Measurements from ENCODE around the gene SLC6A3.
"Not testable (repeated sequence)": the region's sequence is repeated elsewhere in the genome, so short reads cannot be mapped to it uniquely, and the experiment has no call there.

Gene SLC6A3

DNA sequence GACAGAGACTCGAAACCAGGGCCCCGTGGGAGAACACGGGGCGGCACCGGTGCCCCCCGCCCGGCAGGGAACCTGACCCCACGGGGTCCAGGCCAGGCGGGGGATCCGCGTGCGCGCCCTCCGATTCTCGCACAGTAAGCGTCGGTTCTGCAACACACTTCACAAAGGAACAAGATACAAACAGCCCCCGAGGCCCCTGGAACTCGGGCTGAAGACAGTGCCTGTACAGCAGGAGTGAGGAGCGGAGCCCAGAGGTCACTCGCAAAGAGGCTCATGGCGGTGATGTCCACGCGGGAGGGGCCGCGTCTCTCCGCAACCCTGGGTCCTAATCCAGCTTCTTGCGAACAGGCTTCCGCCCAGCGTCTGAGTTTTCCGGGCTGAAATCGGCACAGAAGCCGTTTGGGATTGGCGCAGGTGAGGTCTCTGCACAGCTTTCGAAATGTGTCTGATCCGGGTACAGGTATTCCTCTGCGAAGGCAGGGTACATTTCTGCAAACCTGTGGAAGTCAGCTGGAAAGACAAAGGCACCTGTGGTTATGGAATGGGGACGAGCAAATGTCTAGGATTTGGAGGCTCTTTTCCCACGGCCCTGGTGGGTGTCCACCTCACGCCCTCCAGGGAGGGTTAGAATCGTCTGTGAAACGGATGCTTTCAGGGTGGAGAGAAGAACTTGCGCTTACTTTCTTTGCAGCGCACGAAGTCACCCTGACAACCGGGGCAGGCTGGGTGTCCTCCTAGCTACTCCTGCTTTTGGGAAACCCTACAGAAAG, 18.3 kb upstream of the SLC6A3 start:
- DNase-seq (ENCODE audit: low read depth), result no peak

DNA sequence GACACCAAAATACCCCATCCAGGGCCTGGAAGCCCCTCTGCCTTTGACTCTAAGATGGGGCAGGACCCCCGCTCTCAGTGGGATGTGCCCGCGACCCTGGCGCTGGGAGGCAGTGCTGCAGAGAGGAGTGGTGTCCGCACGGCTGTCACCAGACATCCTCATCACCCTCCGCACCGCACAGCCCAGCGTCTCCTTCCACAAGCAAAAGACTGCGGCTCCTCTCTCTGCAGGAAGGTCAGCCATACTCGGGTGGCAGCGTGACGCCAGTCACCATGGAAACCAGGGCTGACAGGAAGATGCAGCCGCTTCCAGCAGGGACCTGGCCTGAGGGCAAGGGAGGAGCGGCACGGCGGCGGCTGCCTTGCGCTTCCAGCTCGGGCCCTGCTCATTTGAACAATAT, 17.1 kb upstream of the SLC6A3 start:
- no peak for DNase-seq (ENCODE audit: low read depth)

DNA sequence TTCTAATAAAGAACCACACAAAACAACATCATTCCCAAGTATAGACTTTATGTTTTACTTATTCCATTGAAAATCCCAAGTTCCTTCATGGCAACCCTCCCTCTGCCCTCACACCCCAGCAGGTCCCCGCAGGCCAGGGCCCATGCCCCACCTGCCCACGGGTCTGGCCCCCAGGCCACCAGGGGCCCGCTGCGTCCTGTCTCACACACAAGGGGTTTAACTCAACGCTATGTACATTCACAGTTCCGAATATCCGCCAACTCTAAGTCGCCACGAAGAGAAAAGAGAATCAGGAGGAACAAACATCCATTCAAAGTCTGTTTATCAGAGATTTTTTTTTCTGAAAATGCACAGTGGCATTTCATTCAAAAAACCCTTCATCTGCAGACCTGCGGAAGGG, 16.2 kb upstream of the SLC6A3 start:
- DNase-seq (ENCODE audit: low read depth), result no peak

DNA sequence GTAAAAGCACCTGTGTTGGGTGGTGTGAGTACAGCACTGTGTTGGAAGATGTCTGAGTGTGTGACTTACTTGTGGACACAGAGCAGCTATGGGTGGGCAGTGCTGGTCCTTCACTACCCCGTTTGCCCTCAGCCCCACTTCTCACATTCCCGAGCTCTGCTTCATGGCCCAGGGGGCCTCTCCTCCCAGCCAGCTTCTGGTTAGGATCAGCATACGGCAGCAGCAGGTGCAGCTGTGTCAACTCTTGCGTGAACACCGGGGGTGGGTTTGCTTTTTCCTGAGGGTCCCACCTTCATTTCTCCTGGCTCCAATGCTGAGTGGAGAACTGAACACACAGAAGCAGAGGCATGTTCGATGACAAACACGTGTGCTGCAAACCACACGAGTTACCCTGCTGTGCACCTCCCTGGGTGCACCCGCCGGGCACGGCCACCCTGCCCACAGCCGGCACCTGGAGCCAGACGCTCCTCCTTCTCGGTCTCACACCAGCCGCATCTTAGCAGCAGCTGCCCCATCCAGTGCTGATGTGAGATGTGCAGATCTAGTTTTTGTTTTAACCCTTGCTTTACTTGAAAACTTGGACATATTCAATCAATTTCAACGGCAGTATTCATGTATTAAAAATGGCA, 14.9 kb upstream of the SLC6A3 start:
- no peak for DNase-seq (ENCODE audit: low read depth)

DNA sequence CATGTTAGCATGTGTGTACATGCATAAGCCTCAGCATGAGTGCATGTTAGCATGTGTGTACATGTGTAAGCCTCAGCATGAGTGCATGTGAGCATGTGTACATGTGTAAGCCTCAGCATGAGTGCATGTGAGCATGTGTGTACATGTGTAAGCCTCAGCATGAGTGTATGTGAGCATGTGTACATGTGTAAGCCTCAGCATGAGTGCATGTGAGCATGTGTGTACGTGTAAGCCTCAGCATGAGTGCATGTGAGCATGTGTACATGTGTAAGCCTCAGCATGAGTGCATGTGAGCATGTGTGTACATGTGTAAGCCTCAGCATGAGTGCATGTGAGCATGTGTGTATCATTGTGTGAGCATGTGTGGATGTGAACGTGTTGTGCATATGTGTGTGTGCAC, 14.2 kb upstream of the SLC6A3 start:
- DNase-seq (ENCODE audit: low read depth), result not testable (repeated sequence)

DNA sequence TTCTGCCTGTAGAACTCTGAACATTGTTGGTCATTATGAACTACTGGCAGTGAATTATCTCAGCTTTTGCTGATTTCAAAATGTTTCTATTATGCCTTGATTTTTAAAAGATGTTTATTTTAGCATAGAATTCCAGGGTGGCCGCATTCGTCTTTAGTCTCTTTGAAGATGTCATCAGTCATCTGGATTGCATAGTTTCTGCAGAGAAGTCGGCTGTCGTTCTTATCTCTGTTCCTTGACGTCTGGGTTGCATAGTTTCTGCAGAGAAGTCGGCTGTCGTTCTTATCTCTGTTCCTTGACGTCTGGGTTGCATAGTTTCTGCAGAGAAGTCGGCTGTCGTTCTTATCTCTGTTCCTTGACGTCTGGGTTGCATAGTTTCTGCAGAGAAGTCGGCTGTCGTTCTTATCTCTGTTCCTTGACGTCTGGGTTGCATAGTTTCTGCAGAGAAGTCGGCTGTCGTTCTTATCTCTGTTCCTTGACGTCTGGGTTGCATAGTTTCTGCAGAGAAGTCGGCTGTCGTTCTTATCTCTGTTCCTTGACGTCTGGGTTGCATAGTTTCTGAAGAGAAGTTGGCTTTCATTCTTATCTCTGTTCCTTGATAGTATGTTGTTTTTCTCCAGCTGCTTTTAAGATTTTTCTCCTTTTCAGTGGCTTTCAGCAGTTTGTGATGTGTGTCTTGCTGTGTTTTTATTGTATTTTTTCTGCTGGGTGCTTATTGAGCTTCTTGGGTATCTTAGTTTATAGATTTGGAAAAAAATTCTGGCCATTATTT, 11.1 kb upstream of the SLC6A3 start:
- not testable (repeated sequence) for DNase-seq (ENCODE audit: low read depth)

DNA sequence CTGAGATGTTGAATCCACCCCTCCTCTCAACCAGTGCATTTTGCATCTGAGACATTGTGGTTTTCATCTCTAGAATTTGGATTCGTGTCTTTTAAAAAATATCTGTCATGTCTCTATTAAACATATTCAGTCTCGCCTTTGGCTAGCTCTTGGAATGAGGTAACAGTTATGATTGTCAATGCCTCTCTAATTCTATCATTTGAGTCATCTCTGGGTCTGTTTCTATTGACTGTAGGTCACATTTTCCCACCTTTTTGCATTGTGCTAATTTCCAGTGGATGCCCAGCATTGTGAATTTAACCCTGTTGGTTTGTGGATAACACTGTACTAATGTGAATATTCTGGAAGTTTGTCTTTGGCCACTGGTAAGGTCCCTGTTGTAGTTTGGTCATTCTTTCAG, 8.4 kb upstream of the SLC6A3 start:
- no peak for DNase-seq (ENCODE audit: low read depth)

DNA sequence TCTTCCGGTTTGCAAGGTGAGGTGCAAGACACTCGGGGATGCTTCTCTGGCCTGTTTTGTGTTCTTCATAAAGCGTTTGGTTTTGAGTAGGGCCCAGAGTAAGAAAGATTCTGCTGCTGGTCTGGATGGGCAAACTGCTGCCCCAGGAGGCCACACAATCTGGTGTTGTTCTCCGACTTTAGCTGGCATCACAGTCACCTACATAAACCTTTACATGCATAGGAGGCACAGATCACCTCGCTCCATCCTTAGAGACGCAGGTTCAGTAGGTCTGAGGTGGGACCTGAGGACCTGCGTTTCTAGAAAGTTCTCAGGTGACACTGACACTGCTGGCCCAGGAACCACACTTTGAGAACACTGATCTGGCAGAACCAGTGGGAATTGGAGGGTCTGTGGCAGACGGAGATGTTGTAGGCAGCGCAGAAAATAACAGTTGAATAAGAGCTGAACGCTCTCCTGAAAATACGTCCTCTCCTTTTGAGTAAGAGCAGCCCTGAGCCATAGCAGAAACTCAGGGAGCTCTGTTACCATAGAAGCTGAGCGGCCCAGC, 3.9 kb upstream of the SLC6A3 start:
- no peak for DNase-seq (ENCODE audit: low read depth)

DNA sequence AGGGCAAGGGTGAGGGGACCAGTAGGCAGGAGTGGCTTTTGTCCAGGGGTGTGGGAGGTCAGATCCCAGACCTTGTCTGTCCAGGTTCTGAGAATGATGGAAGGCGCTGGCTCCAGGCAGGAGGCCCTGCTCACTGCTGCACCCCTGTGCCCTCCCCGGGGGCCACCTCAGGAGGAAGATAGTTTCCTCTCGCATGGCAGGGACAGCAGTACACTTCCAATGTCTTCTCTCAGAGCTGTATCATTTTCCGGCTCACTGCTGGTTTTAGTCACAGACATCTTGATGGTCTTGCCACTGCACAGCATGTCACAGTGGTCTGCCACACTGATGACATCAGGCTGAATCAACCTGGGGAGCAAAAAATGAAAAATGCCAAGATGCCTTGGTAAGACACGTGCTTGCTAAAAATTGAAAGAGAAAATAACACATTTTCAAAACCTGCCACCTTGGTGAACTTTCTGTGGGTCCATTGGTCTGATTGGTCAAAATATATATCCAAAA, 3.3 kb upstream of the SLC6A3 start:
- DNase-seq (ENCODE audit: low read depth), result no peak

DNA sequence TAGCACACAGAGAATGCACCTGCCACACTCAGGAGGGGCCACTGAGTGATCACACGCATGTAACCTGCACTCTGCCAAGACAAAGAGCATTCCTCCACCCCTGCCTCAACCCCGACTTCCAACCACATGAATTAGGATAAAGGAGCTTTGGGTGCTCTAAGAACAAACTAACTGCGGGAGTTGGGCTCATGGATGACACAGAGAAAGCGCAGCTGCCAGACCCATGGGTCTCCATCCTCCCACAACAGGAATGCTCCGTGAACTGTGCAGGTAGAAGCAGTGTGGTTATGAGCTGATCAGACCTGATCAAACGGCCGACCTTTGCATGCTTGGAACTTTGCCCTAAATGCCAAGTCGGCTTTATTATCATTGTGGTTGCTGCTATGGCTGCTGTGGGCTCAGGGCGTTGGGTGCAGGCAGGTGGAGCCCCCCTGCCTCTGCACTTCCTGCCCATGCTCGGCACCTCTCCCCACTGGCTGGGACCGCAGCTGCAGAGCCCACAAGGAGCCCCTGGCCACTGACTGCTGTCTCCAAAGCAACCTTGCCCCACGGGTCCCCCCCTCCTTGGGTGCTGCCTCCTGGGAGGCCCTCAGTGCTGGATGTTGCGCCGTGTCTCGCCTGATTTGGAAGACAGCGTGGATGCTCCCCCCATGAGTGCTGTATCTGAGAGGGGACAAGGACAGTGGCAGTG, 2.6 kb upstream of the SLC6A3 start:
- DNase-seq (ENCODE audit: low read depth), result no peak

DNA sequence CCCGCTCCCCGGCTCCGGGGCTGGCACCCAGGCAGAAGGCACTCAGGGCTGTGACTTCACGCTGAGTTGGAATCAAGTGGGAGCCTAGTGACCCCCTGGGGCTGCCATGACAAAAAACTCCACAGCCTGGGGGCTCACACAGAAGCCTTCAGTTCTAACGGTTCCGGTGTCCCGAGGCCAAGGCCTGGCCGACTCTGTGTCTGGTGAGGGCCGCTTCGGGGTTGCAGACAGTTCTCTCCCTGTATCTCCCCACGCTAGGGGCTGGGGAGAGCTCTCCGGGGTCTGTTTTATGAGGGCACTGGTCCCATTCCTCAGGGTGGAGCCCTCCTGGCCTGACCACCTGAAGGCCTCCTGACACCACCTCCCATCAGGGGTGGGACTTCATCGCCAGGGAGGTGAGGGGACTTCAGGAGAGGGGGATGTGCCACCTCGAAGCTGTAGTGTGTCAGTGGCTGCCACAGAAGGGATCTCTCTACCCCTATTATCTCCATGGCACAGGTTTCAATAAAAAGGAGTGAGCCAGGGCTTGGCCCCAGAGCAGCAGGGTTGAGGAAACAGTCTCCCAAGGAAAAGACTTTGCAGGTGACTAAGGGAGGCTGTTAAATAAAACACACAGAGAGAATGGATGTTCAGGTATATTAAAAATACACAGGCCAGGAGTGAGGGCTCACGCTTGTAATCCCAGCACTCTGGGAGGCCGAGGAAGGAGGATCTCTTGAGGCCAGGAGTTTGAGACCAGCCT, 1.5 kb upstream of the SLC6A3 start:
- no peak for DNase-seq (ENCODE audit: low read depth)

DNA sequence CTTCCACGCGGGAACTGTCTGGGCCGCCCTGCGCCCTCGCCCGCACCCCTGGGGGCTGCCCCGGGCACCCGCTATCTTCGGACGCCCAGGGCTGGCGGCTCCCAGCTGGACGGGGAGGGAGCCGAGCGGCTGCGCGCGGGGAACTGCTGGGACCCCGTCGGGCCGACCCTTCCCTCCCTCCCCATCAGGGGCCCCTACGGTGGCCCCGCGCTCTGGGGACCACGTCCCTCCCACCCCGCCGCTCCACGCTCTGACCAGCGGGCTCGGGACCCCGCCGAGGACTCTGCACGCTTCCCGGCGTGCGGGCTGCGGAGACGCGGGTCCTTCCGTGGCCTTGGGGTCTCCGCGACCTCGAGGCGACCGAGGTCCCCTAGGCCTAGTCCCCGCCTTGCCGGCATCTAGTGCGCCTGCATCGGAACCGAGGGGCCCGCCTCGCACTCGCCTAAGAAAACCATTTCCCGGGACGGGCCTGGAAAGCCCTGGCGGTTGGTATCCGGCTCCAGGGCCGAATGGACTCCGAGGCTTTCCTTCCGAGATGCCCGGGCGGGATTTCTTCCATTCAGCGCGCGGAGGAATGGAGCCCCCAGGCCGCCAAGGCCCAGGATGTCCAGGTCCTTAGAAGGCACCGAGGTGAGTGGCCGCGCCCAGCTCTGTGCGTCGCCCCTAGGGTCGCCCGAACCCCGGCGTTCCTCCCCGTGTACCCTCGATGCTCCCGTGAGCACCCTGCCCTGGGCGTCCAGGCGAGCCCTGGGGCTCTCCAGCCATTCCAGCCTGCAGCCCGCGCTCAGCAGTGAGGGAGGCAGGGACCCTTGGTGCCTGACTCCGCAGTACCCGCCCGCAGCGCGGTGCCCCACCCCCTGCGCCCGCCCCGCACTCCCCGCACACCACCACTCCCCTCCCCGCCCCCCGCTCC, 705 bp upstream of the SLC6A3 start:
- DNase-seq (ENCODE audit: low read depth), result no peak

DNA sequence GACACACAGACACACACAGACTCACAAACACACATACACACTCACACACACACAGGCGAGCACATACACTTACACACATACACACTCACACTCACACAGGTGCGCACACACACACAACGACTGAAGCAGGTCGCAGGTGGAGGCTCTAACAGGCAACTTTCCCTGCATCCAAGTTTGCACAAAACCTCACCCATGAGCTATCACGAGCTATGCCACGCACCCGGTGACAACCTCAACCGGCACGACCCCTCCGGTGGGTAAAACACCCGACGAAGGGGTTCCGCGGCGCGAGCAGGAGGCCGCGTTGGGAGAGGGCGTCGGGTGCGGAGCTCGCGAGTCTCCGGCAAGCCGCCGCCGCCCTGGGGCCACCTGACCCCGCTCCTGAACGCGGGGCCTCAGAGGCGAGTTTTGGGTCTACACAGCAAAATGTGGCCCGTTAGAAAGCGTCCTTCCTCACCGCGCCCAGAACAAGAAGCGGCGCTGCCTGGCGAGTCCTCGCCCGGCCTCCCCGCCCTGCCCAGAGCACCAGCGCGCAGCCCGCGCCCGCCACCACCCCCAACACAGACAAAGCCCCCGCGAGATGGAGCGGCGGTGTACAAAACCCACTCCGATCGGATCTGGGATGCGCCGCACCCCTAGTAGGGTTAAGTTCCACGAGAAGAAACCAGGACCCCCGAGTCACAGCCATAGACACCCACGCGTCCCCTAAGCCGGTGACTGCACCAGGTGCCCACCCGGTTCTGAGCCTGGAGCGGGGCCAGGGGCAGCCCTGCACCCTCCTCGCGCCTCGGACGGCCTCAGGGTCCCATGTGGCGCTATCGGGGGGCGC, 665 bp downstream of the SLC6A3 start:
- no peak for DNase-seq (ENCODE audit: low read depth)

DNA sequence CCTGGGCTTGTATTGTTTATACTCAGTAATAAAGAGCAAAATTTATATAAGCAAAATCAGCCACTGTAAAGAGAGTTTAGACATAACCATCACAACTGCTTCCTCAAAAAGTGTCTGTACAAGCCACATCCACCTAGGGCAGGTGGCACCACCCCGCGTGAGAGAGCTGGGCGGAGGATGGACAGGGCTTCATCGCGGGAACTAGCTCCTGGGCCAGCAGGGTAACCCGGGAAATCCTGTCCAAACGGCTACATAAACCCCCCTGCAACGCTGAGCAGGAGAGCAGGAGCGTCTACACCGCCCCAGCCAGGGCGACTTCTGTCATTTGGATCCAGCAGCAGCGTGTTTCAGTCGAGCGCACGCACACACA, 1.3 kb downstream of the SLC6A3 start:
- no peak for DNase-seq (ENCODE audit: low read depth)

DNA sequence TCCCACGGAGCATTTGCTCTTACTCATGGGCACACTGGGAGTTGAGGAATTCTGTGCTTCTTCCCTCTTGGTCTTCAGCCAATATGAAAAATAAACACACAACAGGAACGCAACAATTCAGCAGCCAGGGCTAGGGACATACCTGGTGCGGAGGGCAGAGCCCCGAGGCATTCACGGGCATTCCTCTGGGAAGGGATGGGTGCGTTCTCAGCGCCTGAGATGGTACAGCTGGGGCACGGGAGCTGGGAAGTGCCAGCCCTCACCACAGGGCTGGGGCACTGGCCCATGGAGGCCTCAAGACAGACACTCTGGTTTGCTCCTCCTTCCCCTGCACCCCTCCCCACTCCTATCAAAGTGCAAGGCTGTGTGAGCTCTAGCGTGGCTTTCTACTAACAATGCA, 2.1 kb downstream of the SLC6A3 start:
- DNase-seq (ENCODE audit: low read depth), result no peak

DNA sequence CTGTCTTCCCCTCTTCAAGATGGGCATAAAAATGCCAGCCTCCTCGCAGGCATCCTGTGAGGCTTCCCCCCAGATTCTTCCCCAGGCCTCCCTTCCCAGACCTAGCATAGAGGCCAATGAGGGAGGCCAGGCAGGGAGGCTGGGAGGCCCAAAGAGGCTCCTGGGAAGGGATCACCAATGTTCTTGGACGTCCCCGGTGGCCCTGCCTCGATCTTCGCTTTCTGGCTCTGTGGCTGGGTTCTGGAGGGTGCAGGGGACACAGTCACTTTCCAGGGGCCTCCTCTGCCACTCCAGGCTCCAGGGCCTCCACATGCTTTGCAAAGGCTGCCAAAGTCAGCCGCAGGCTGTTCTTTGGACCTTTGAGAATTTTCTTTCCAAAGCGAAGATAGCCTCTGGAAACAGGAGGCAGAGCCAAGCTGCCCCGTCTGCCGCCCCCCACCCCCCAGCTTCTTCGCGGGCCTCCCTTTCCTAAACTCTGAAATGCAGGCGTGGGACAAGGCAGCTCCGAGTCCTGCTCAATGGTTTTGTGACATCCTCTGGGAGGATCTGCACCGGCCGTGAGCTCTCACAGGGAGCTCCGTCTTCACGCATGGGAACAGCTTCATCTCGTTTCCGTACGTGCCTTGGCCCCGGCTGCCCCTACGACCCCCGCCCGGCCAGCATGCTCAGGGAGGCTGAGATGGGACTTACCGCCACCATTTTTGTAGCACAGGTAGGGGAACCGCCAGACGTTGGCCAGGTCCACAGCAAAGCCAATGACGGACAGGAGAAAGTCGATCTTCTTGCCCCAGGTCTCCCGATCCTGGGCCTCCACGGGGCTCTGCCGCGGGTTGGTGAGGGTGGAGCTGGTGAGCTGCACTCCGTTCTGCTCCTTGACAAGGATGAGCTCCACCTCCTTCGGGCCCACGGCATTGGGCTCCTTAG, 2.8 kb downstream of the SLC6A3 start:
- no peak for DNase-seq (ENCODE audit: low read depth)

DNA sequence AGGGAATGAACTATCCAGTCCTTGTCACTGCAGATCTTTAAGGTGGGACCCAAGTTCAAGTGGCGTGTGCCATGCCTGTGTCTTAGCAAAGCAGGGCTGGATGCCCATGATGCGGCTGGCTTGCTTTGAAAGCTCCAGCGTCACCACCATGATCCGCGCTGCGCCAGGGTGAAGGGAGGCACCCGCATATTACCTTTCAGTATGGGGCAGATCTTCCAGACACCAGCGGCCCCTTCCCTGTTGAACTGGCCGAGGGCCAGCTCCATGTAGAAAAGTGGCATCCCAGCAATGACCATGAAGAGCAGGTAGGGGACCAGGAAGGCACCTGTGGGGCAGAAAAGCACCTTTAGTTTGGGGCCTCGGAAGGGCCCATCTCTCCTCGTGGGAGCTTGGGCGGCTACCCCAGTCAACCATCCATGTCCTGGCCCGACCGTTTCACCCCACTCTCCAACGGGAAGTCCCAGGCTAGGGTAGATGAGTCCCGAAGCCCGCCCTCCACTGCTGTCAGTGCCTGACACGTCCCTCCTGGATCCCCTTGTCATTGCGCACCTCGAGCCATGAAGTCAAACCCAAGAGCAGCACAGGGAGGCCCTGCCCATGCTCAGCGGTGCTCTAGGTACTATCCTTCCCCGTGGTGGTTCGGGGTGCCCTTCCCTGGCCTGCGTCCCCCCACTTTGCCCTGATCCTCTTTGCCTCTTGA, 3.9 kb downstream of the SLC6A3 start:
- DNase-seq (ENCODE audit: low read depth), result no peak

DNA sequence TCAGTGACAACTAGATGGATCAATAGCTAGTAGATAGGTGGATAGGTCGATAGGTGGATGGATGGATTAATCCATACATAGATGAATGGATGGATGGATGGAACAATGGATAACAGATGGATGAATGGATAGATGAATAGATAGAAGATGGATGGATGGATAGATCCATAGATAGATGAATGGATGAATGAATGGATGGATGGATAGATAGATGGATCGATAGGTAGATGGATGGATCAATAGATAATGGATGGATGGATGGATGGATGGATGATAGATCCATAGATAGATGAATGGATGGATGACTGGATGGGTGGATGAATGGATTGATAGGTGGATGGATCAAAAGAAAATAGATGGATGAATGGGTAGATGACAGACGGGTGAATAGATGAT, 5.1 kb downstream of the SLC6A3 start:
- DNase-seq (ENCODE audit: low read depth), result no peak

Data from GM04504 (cell line).